ENCODE data around the gene PRODH2. TPM values are rescaled to one million over a fixed set of nuclear protein-coding genes. Genes with fewer than 3 reads are reported as not detected.

Gene PRODH2
- polyA plus RNA-seq (ENCODE audit: low read depth in 6 of 6) = not detected

- H3K27me3 Mint-ChIP-seq = peaks cover 14 to 65% (median 30%) of the 10 kb centered on the region in 3 donors
- no peaks in the 10 kb centered on the region for H3K36me3 Mint-ChIP-seq
- H3K4me3 Mint-ChIP-seq = no peak within 1 kb of the TSS
- H3K4me1 Mint-ChIP-seq = peaks cover 0 to 4% (median 0%) of the 10 kb centered on the region in 3 donors
- DNase-seq (no peak), ATAC-seq (ENCODE audit: low read depth in 2 of 2) (no peak)
- H3K9me3 Mint-ChIP-seq = peaks cover 0 to 4% (median 0%) of the 10 kb centered on the region in 7 donors
- H3K27ac Mint-ChIP-seq = peak within 1 kb of the TSS in 1 of 6 donors; percentile 88
Observed at GRCh38 chr19:35812220-35813042, at the start of gene PRODH2. PRODH2 (minus strand) TSS chr19:35812845; CDS start chr19:35812805, 40 bp downstream.

GRCh38 chr19:35861640-35862160 lies 49.1 kb upstream of the PRODH2 start:
- H3K36me3 Mint-ChIP-seq = peaks cover 0 to 7% of the 10 kb centered on the region in 2 donors
- peaks cover 0 to 6% (median 0%) of the 10 kb centered on the region in 7 donors for H3K9me3 Mint-ChIP-seq
- no peak for DNase-seq
- H3K27ac Mint-ChIP-seq = peak overlapping the region in 1 of 6 donors; percentile 25
- H3K4me3 Mint-ChIP-seq = no peak overlapping the region
- H3K4me1 Mint-ChIP-seq = peaks cover 12 to 21% (median 15%) of the 10 kb centered on the region in 3 donors
- peaks cover 52 to 94% (median 86%) of the 10 kb centered on the region in 3 donors for H3K27me3 Mint-ChIP-seq
- ATAC-seq (ENCODE audit: low read depth in 2 of 2) = no peak

- H3K9me3 Mint-ChIP-seq = peaks cover 0 to 6% (median 0%) of the 10 kb centered on the region in 7 donors
- peak overlapping the region in 4 of 8 donors; percentile 20 to 61 (median 35) for H3K4me3 Mint-ChIP-seq
- peaks cover 52 to 89% (median 81%) of the 10 kb centered on the region in 3 donors for H3K27me3 Mint-ChIP-seq
- peaks cover 0 to 7% of the 10 kb centered on the region in 2 donors for H3K36me3 Mint-ChIP-seq
- no peak overlapping the region for H3K27ac Mint-ChIP-seq
- ATAC-seq (ENCODE audit: low read depth in 2 of 2) (peak in 1 of 2 donors; percentile 23), DNase-seq (no peak)
- H3K4me1 Mint-ChIP-seq = peaks cover 14 to 21% (median 17%) of the 10 kb centered on the region in 3 donors
Observed at GRCh38 chr19:35860818-35861639, 48.4 kb upstream of the PRODH2 start.

- H3K27me3 Mint-ChIP-seq = peaks cover 51 to 87% (median 80%) of the 10 kb centered on the region in 3 donors
Observed at GRCh38 chr19:35860436-35860817, 47.8 kb upstream of the PRODH2 start.

GRCh38 chr19:35859414-35859813 lies 46.8 kb upstream of the PRODH2 start:
- H3K36me3 Mint-ChIP-seq = peaks cover 0 to 7% of the 10 kb centered on the region in 2 donors
- peaks cover 14 to 24% (median 17%) of the 10 kb centered on the region in 3 donors for H3K4me1 Mint-ChIP-seq
- peaks cover 0 to 6% (median 0%) of the 10 kb centered on the region in 7 donors for H3K9me3 Mint-ChIP-seq
- H3K27ac Mint-ChIP-seq = no peak overlapping the region
- no peak overlapping the region for H3K4me3 Mint-ChIP-seq
- no peak for ATAC-seq (ENCODE audit: low read depth in 2 of 2)
- peaks cover 53 to 87% (median 80%) of the 10 kb centered on the region in 3 donors for H3K27me3 Mint-ChIP-seq
- DNase-seq = no peak

More at GRCh38 chr19:35860436-35860817, 47.8 kb upstream of the PRODH2 start:
- H3K9me3 Mint-ChIP-seq = peaks cover 0 to 6% (median 0%) of the 10 kb centered on the region in 7 donors
- peaks cover 0 to 7% of the 10 kb centered on the region in 2 donors for H3K36me3 Mint-ChIP-seq
- H3K4me1 Mint-ChIP-seq = peaks cover 14 to 24% (median 17%) of the 10 kb centered on the region in 3 donors
- no peak overlapping the region for H3K27ac Mint-ChIP-seq
- peak overlapping the region in 1 of 8 donors; percentile 44 for H3K4me3 Mint-ChIP-seq
- no peak for ATAC-seq (ENCODE audit: low read depth in 2 of 2)
- DNase-seq = no peak

- Mint-ChIP-seq H3K27ac (no peak overlapping the region), H3K27me3 (peaks cover 54 to 86% (median 83%) of the 10 kb centered on the region in 3 donors), H3K4me3 (peak overlapping the region in 4 of 8 donors; percentile 37 to 72 (median 54)), H3K4me1 (peaks cover 14 to 24% (median 17%) of the 10 kb centered on the region in 3 donors), H3K36me3 (peaks cover 0 to 7% of the 10 kb centered on the region in 2 donors), H3K9me3 (peaks cover 0 to 6% (median 0%) of the 10 kb centered on the region in 7 donors)
- DNase-seq (no peak), ATAC-seq (ENCODE audit: low read depth in 2 of 2) (no peak)
Observed at GRCh38 chr19:35858311-35858710, 45.7 kb upstream of the PRODH2 start.

- H3K27ac Mint-ChIP-seq = peak within 1 kb of the TSS in 1 of 6 donors; percentile 80
- H3K36me3 Mint-ChIP-seq = peaks cover 0 to 5% of the 10 kb centered on the region in 2 donors
- DNase-seq (no peak), ATAC-seq (ENCODE audit: low read depth in 2 of 2) (peak; percentile 41 to 46)
- peaks cover 59 to 89% (median 86%) of the 10 kb centered on the region in 3 donors for H3K27me3 Mint-ChIP-seq
- H3K4me1 Mint-ChIP-seq = peaks cover 17 to 24% (median 17%) of the 10 kb centered on the region in 3 donors
- peak within 1 kb of the TSS; percentile 56 to 89 (median 82) for H3K4me3 Mint-ChIP-seq
- H3K9me3 Mint-ChIP-seq = peaks cover 0 to 5% (median 0%) of the 10 kb centered on the region in 7 donors
Observed at GRCh38 chr19:35856546-35857149, 44.0 kb upstream of the PRODH2 start, which contains the start of gene KIRREL2. KIRREL2 (plus strand) TSS chr19:35856911; CDS start chr19:35857120, 209 bp downstream.

DNA sequence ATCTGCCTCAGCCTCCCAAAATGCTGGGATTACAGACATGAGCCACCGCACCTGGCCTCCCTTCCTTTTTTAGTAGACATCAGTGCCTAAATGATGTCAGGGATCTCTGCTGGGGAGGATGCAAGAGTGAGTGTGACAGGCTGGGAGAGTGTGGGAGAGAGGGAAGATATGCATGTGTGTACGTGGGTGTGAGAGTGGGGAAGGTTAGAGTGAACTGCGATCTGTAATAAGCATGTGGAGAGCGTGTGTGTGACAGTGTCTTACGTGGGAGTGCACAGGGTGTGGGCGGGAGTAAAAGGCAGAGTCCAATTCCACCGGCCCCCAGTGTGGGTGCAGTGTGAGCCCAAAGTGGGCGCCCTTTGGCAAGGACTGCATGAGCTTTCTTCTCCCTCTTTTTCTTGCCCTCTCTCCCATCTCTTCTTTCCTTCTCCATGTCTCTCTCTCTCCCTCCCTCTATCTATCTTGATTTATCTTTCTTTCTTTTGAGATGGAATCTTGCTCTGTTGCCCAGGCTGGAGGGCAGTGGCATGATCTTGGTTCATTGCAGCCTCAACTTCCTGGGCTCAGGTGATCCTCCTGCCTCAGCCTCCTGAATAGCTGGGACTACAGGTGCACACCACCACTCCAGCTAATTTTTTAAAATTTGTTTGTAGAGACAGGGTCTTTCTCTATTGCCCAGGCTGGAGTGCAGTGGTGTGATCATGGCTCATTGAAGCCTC lies 40.6 kb upstream of the PRODH2 start:
- Mint-ChIP-seq H3K36me3 (peaks cover 0 to 8% of the 10 kb centered on the region in 2 donors), H3K9me3 (peaks cover 0 to 5% (median 0%) of the 10 kb centered on the region in 7 donors), H3K4me1 (peaks cover 7 to 13% (median 10%) of the 10 kb centered on the region in 3 donors), H3K27me3 (peaks cover 49 to 84% (median 84%) of the 10 kb centered on the region in 3 donors), H3K4me3 (peak overlapping the region in 1 of 8 donors; percentile 22), H3K27ac (no peak overlapping the region)
- no peak for DNase-seq
- no peak for ATAC-seq (ENCODE audit: low read depth in 2 of 2)

DNA sequence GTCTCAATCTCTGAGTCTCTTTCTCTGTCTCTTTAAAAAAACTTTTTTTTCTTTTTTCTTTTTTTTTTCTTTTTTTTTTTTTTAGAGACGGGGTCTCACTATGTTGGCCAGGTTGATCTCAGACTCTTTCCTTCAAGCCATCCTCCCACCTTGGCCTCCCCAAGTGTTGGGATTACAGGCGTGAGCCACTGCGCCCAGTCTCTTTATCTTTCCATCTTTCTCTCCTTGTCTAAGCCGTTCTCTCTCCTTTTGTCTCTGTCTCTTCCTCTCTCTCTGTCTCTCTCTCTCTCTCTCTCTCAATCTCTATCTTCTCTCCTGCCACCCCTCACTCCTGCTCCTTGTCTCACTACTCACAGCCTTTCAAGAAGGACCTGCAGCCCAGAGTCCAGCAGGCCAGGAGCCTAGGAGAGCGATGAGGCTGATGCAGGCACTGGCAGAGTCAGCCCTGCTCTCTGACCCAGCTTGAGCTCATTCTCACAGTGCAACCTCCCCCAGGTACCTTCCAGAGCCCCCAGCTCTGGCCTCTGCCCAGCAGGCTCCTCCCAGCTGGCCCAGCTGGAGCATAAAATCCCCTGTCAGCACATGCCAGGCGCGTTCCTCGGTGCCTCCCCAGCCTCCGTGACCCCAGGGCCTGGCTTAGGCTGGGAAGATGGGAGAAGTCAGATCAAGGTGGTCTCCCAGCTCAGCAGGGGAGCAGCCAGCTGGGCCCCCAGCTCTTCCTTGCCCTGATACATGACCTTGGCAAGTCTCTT lies 39.6 kb upstream of the PRODH2 start, which contains the start of gene NPHS1:
Gene NPHS1, minus strand, starts transcription at position 476 of the 752 bp plus-strand sequence. CDS start 667 bp downstream, outside the sequence.
- Mint-ChIP-seq H3K9me3 (peaks cover 0 to 5% (median 0%) of the 10 kb centered on the region in 7 donors), H3K4me3 (peak within 1 kb of the TSS in 1 of 8 donors; percentile 22), H3K27me3 (peaks cover 43 to 84% (median 78%) of the 10 kb centered on the region in 3 donors), H3K27ac (peak within 1 kb of the TSS in 2 of 6 donors; percentile 46 to 85), H3K36me3 (peaks cover 0 to 8% of the 10 kb centered on the region in 2 donors), H3K4me1 (peaks cover 7 to 10% (median 7%) of the 10 kb centered on the region in 3 donors)
- DNase-seq (no peak), ATAC-seq (ENCODE audit: low read depth in 2 of 2) (no peak)

GRCh38 chr19:35851213-35852028 lies 38.8 kb upstream of the PRODH2 start:
- Mint-ChIP-seq H3K27ac (peak overlapping the region in 2 of 6 donors; percentile 65 to 85), H3K4me3 (peak overlapping the region in 1 of 8 donors; percentile 15), H3K27me3 (peaks cover 43 to 85% (median 76%) of the 10 kb centered on the region in 3 donors), H3K36me3 (peaks cover 0 to 8% of the 10 kb centered on the region in 2 donors), H3K4me1 (peaks cover 3 to 7% (median 7%) of the 10 kb centered on the region in 3 donors), H3K9me3 (peaks cover 0 to 7% (median 0%) of the 10 kb centered on the region in 7 donors)
- no peak for DNase-seq
- peak; percentile 34 to 54 for ATAC-seq (ENCODE audit: low read depth in 2 of 2)
